Measurements from ENCODE around the gene CUL4B. TPM values are rescaled to one million over a fixed set of nuclear protein-coding genes. Genes with fewer than 3 reads are reported as not detected.
"Not testable (repeated sequence)": the region's sequence is repeated elsewhere in the genome, so short reads cannot be mapped to it uniquely, and the experiment has no call there.

The CUL4B gene
- total RNA-seq, 1 experiment from 2014 or later, result 44.7 TPM

DNA sequence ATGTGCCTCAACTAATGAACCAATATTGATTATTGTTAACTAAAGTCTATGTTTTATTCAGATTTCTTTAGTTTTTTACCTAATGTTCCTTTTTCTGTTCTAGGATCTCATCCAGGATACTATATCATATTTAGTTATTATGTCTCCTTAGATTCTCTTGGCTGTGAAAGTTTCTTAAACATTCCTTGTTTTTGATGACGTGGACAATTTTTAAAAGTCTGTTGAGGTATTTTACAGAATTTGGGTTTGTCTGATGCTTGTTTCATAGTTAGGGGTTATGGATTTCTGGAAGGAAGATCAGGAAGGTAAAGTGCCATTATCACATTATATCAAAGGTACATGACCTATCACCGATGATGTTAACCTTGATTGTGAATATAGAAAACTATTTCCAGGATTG, 24.9 kb upstream of the CUL4B start:
- TF ChIP-seq, protein P1, sequence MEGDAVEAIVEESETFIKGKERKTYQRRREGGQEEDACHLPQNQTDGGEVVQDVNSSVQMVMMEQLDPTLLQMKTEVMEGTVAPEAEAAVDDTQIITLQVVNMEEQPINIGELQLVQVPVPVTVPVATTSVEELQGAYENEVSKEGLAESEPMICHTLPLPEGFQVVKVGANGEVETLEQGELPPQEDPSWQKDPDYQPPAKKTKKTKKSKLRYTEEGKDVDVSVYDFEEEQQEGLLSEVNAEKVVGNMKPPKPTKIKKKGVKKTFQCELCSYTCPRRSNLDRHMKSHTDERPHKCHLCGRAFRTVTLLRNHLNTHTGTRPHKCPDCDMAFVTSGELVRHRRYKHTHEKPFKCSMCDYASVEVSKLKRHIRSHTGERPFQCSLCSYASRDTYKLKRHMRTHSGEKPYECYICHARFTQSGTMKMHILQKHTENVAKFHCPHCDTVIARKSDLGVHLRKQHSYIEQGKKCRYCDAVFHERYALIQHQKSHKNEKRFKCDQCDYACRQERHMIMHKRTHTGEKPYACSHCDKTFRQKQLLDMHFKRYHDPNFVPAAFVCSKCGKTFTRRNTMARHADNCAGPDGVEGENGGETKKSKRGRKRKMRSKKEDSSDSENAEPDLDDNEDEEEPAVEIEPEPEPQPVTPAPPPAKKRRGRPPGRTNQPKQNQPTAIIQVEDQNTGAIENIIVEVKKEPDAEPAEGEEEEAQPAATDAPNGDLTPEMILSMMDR (conservative IDR thresholded peaks at IDR 0.05; ENCODE audit: low read depth, low read length), result no peak
- no peak for TF ChIP-seq EZH2 (IDR thresholded peaks at IDR 0.05; ENCODE audit: borderline replicate concordance, low read depth, low read length, poor library complexity, severe bottlenecking)
- no peaks in the 10 kb centered on the region for H3K36me3 ChIP-seq (ENCODE audit: insufficient read depth, low read length, poor library complexity, severe bottlenecking)
- no peaks in the 10 kb centered on the region for H3K4me1 ChIP-seq (ENCODE audit: insufficient read depth, low read length, poor library complexity, severe bottlenecking)
- intact Hi-C loops (cut with micrococcal nuclease; ENCODE audit: unreplicated experiment), result no loop called here
- H3K9me3 ChIP-seq (ENCODE audit: low read depth, low read length, poor library complexity, severe bottlenecking), result no peaks in the 10 kb centered on the region
- ChIA-PET POLR2A (ENCODE audit: low non-redundant PET) (no interaction called here), CTCF (no interaction called here)
- no peak overlapping the region for H3K4me3 ChIP-seq (ENCODE audit: low read depth, low read length, poor library complexity, severe bottlenecking)
- DNase-seq (ENCODE audit: low spot score), result no peak
- no peak overlapping the region for H3K27ac ChIP-seq (ENCODE audit: low read depth, low read length, poor library complexity, severe bottlenecking)
- no TSS peak for BruUV-seq (replicated peaks)
- H3K27me3 ChIP-seq (replicated peaks; ENCODE audit: insufficient read depth, low read depth, low read length, poor library complexity), result no peaks in the 10 kb centered on the region

DNA sequence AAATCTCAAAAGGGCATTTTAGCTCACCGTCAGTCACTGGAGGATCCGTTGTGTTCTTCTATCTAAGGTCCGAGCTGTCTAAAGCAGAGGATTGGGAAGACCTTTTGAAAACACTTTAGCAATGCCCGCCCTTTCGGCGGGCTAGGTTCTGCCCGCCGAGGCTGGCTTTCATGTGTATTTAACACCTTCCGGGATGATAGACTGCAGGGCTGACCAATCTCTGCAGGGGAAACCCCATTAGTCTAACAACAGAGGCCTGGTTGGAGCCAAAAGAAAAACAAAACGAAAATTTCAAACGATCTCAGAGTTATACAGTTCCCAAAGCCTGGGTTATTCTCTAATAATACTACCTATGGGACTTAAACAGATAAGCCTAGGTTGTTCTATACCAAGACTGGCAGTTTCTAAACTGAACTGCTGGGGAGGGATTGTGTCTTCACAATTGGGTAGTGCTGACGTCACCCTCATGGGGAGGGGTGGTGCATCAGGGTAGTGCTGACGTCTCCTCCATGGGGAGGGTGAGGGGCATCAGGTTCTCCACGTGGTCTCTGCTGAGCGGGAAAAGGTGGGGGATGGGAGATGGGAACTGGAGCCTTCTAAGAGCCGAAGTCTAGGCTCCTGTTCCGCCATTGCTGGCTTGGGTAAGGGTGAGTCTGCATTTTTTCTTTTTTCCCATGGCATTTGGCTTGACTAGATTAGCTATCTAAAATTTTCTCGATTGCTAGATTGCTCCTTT, 14.8 kb upstream of the CUL4B start:
- H3K36me3 ChIP-seq (ENCODE audit: insufficient read depth, low read length, poor library complexity, severe bottlenecking), result no peaks in the 10 kb centered on the region
- H3K27ac ChIP-seq (ENCODE audit: low read depth, low read length, poor library complexity, severe bottlenecking), result no peak overlapping the region
- CTCF ChIA-PET, result no interaction called here
- H3K9me3 ChIP-seq (ENCODE audit: low read depth, low read length, poor library complexity, severe bottlenecking), result no peaks in the 10 kb centered on the region
- no peaks in the 10 kb centered on the region for H3K27me3 ChIP-seq (replicated peaks; ENCODE audit: insufficient read depth, low read depth, low read length, poor library complexity)
- BruUV-seq (replicated peaks), result no TSS peak
- no peak for DNase-seq (ENCODE audit: low spot score)
- H3K4me3 ChIP-seq (ENCODE audit: low read depth, low read length, poor library complexity, severe bottlenecking), result no peak overlapping the region
- no peak for TF ChIP-seq EZH2 (IDR thresholded peaks at IDR 0.05; ENCODE audit: borderline replicate concordance, low read depth, low read length, poor library complexity, severe bottlenecking)
- TF ChIP-seq, protein P1 (conservative IDR thresholded peaks at IDR 0.05; ENCODE audit: low read depth, low read length), result no peak
- POLR2A ChIA-PET (ENCODE audit: low non-redundant PET), result no interaction called here
- no peaks in the 10 kb centered on the region for H3K4me1 ChIP-seq (ENCODE audit: insufficient read depth, low read length, poor library complexity, severe bottlenecking)
- intact Hi-C loops (cut with micrococcal nuclease; ENCODE audit: unreplicated experiment), result no loop called here

DNA sequence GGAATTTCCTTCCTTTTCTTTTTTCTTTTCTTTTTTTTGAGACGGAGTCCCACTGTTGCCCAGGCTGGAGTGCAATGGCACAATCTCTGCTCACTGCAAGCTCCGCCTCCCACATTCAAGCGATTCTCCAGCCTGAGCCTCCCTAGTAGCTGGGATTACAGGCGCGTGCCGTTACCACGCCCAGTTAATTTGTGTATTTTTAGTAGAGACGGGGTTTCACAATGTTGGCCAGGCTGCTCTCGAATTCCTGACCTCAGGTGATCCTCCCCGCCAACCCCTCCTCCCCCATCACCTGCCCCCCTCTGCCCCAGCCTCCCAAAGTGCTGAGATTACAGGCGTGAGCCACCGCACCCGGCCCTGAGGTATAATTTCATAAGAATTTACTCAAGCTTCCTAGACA, 13.0 kb upstream of the CUL4B start:
- H3K9me3 ChIP-seq (ENCODE audit: low read depth, low read length, poor library complexity, severe bottlenecking); H3K27me3 ChIP-seq (replicated peaks; ENCODE audit: insufficient read depth, low read depth, low read length, poor library complexity); DNase-seq (ENCODE audit: low spot score); intact Hi-C loops (cut with micrococcal nuclease; ENCODE audit: unreplicated experiment); H3K4me3 ChIP-seq (ENCODE audit: low read depth, low read length, poor library complexity, severe bottlenecking); H3K27ac ChIP-seq (ENCODE audit: low read depth, low read length, poor library complexity, severe bottlenecking); BruUV-seq (replicated peaks); H3K4me1 ChIP-seq (ENCODE audit: insufficient read depth, low read length, poor library complexity, severe bottlenecking); H3K36me3 ChIP-seq (ENCODE audit: insufficient read depth, low read length, poor library complexity, severe bottlenecking): not testable (repeated sequence)
- POLR2A ChIA-PET (ENCODE audit: low non-redundant PET), result interaction anchor here (0.8 kb wide), 1 partner anchor 12 kb away, joined by 3 read pairs; no protein-coding TSS in a partner anchor
- CTCF ChIA-PET, result interaction anchor here (0.7 kb wide), 1 partner anchor 45 kb away, joined by 10 read pairs; no protein-coding TSS in a partner anchor
